ENCODE measurements around the gene RIMBP2. TPM values are rescaled to one million over a fixed set of nuclear protein-coding genes. Genes with fewer than 3 reads are reported as not detected.

RIMBP2 gene
- total RNA-seq, 1 experiment from 2014 or later, result not detected

DNA sequence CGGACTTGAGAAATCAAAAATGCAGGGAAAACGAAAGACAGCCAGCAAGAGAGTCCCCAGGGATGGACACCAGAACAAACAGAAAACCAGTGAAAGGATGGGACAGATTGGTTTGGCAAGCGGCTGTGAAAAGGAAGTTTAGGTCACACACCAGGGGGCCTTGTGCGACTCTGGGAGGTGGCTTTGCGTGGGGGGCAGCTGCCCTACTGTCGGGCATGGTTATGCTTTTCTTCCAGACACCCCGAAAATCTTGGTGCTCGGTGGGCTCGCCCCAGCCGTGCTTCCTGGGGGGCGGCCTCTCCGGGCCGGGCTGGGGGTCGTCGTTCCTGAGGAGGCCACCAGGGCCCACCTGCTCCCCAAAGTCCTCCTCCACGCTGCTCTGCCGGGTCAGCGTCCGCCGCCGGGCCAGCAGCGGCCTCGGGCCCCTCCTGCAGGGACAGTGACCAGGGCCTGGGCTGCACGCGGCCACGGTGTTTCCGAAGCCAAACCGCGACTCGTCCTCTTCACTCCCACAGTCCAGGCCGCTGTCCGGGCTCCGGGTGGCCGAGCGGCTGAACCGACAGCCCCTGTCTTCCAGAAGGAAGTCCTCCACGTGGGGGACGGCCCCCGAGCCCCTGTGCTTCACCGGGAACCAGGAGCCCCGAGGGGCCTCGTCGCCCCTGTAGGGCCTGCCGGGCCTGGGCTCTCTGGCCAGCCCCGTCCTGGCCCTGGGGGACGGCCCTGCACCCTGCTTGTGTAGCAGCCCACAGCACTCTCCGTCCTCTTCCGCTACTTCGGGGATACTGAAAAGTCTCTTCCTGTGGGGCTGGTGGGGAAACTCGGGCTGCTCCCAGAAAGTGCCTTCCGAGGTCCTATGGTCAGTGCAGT lies 291.9 kb downstream of the RIMBP2 start:
- DNase-seq (ENCODE audit: low spot score), result no peak

DNA sequence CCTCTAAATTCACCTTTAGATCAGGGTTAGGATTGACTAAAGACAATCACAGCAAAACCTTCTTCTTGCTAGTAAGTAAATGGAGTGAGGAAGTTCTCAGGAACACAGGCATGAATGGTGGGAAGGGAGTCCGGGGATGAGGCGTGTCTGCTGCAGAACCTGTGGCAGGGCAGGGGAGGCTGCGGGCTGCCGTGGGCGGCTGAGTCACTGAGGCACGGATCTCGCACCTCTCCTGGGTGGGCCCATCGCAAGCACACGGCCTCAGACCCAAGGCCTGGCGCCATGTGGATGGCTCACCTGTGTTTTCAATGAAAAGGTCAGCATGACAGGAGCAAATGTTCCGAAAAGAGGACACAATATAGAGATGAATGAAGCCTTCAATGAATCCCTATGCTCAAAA lies 293.0 kb downstream of the RIMBP2 start:
- no peak for DNase-seq (ENCODE audit: low spot score)

DNA sequence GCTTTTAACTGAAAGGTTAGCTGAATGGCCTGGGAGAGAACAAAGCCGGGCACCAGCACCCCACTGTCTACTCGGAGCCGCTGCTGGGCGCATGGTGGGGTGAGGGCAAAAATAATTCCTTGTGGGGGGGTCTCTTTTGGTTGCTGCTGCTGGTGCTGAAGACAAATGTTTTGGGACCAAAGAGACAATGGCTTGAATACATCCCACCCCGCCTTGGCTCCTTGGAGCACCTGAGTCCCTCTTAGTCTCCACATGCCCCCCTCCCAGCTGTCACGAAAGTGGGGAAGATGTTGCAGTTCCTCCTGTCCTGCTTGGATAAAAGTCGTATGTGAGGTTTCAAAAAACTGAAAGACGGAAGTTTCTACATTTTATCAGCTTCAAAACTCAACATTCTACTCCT lies 293.4 kb downstream of the RIMBP2 start:
- DNase-seq (ENCODE audit: low spot score), result no peak

DNA sequence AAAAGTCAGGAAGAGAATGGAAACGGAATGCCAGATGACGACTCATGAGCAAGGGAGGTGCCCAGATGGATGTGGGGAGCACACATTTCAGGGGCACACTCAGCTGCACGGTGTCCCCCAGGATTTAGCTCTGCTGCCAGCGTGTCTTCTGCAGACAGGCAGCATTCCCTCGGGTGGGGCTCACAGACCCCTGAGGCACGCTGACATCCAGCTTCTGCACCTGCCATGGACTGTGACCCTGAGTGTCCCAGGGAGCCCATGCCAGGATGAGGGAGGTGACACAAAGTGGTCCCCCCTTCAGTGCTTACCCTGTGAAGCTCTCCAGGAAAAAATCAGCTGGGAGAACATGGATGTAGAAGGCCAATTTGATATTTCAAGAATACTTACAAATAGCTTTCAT lies 294.2 kb downstream of the RIMBP2 start:
- no peak for DNase-seq (ENCODE audit: low spot score)

DNA sequence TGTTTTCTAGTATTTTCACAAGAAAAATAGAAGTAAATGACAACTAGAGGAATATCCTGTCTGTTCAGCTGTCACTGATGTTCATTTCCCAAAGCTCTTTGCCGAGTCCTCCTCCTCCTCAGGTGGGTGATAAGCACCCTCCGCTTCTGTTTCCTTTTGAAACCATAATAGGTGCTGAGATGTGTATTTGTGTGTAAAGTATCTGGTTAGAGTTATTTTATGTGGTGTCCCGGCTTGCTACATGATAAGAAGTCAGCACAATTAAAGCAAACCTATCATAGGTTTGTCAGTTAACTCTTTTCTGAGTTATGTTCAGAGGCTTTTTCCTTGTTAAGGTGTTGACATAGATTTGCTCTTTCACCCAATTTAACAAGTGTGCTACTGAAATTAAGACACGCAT lies 296.0 kb downstream of the RIMBP2 start:
- no peak for DNase-seq (ENCODE audit: low spot score)

DNA sequence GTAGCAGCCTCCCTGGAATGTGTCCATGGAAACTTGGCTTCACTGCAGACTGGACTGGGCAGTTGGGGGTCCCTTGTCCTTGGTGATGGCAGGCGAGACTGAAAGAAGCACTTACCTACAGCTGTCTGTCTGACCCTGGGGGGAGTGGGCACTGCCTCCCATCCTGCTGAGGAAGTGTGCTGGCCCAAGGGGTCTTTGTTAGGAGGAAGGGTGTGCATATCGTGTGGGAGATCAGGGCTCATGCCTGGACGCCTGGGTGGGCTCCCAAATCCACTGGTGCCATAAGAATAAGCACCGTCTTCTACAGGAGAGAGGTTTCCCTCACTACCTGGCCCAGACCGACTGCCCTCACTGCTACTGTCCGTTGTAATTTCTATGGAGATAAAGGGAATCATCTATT lies 297.0 kb downstream of the RIMBP2 start:
- DNase-seq (ENCODE audit: low spot score), result no peak

DNA sequence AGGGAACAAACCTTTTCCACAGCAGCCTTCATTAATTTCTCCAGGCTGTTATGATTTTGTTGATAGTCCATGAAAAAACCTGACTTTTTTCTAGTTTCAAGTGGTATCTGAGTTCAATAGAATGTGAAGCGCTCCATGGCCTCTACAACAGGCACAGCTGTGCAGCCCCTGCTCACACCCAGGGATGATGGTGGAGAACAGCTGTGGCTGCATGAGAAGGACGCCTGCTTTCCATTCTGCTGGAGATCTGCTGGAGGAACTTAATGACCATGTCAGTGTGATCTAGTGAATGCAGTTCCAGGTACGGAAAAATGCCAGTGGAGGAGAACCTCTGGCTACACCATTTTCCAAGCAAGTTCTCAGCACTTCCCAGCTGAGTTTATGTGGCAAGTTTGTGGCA lies 297.8 kb downstream of the RIMBP2 start:
- DNase-seq (ENCODE audit: low spot score), result no peak

DNA sequence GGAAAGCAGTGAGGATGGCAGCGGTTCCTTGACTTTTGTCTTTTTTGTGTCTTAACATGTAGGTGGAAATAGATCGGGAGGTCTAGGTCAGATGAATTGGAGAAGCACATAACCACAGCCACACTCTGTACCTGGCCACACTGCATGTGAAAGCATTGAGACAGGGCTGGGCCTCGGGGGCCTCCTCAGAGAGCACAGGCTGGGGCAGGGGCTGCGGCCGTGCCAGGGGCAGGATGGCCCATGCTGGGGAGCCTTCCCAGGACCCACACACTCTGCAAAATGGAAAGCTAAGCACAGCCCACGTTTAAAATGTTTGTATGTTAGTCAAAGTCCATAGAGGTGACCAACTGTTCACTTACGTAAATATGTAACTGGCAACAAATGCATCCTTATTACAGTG lies 301.7 kb downstream of the RIMBP2 start:
- DNase-seq (ENCODE audit: low spot score), result no peak

DNA sequence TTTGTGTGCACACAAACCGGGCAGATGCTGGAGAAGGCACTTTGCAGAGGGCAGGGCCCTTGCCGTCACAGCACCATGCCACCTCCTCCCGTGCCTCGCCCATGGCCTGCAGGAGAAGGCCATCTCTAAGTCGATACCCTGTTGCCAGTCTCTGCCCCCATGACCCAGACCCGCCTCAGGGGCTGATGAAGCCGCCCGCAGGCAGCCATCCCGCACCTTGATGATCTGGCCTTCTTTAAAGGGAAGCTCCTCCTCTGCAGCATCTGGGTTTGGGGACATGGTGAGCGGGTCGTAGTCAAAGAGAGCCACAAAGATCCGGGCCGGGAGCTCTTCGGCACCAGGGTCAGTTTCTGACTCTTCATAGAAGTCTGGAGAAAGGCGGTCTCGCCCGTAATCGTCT lies 302.2 kb downstream of the RIMBP2 start:
- no peak for DNase-seq (ENCODE audit: low spot score)

DNA sequence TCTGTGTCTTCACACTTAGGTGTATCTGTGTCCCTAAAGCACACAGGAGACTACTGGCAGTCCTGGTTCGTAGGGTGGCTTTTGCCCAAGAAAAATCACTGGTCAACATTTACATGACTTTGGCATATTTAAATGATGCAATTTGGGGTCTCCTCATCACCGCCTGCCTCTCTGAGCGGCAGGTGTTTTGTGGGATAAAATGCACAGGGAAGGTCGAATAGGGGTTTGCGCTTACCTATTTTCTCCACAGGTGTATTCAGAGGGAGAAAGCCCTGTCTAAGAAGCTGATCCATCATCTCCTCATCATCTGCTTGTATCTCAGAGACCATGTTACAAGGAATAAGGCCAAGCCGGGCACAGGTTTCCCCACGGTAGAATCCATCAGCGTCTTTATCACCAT lies 303.7 kb downstream of the RIMBP2 start:
- DNase-seq (ENCODE audit: low spot score), result no peak

DNA sequence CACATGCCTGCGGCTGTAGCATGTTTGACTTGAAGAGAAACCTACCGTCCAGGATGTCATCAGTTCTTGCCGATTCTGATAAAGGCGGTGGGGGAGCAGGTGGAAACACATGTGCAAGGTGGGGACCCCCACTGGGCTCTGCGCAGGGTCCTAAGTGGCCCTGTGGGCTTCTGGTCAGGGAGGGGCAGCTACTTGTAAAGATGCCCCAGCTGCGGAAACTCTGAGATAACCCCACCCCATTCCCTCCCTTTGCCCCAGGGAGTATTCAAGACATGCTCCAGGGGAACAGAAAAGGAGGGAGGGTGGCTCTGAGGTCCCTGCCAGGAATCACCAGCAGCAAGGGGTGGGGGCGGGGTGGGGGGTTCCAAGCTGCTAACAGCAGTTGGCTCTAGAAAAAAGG lies 310.8 kb downstream of the RIMBP2 start:
- no peak for DNase-seq (ENCODE audit: low spot score)

DNA sequence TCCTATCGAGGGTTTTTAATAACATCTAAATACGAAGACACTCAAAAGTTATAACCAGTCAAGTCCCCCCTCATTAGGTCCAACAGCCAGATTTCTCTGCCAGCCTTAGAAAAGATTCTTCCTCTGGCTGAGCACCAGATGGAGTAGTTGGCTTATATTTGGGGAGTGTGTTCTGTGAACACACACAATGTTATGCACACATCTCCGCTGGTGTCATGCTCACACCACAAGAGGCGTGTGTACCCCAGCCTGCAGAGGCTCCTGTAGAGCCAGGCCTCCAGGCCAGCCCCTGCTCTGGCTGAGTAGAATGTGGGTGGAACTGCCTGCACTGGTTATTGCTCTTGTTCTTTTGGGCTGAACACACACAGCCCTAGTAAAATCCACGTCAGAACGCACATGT lies 314.4 kb downstream of the RIMBP2 start:
- no peak for DNase-seq (ENCODE audit: low spot score)

DNA sequence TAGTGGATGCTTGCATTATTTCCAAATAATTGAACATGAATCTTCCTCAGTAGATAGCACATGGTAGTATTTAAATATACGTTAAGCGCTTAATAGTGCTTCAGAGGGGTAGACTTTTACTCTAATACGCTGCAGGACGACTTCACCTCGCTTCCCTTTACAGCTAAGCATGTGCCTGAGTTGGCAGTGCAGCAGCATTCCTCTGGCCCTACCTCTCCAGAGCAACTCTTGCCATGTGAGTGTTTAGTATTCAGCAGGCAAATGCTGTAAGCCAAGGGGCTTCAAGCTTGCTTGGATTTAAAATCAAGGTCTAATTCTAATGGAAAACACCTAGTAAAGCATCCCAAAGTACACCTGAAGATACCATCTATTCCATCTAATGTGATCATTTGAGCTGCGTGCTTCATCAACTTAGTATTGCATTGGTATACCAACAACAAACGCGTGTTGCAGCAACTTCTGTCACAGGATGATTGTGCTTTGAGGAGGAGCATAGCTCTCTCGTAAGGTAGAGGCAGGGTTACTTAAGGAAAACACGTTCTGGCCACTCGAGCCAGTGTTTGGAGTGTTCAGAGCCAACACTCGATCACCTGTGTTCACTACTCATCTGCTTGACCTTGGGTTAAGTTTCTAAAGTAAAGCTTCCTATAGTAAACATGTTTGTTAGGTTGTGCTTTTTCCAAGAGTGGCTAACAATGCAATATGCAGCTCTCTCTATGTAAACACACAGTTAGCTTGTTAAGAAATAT lies 317.8 kb downstream of the RIMBP2 start:
- DNase-seq (ENCODE audit: low spot score), result no peak

DNA sequence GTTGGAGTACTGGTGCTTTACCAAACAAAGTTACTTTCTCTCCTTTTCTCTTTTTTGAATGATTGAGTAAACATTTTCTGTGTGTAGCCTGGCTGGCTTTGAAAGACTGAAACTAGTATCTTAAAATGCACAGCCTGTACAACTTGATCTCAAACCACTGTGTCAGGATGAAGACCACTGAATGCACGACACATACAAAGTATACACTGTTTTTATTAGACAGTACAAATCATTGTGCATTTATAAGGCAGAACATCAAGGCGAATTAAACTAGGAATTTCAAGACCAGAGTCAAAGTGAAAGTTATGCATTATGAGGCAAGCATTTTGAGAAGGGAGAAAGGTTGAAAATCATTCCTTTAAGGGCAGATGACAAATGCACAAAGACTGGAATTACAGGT lies 319.4 kb downstream of the RIMBP2 start:
- DNase-seq (ENCODE audit: low spot score), result no peak

DNA sequence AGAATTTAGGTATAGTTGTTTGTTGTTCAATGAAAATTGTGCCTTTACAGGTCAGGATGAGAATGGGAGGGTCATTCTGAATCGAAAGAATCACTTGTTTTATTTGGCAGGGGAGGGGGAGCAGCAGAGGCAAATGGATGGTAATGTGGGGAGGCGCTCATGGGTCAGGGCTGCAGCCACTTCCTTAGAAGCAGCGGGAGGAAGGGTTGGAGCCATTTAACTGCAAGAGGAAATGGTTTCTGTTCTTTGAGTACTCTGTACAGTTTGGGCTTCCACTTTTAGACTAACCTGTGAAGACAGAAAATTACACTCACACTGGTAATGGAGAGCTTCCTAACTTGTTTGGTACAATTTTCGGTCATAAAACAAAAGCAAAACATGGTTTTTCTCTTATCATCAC lies 321.2 kb downstream of the RIMBP2 start:
- no peak for DNase-seq (ENCODE audit: low spot score)

DNA sequence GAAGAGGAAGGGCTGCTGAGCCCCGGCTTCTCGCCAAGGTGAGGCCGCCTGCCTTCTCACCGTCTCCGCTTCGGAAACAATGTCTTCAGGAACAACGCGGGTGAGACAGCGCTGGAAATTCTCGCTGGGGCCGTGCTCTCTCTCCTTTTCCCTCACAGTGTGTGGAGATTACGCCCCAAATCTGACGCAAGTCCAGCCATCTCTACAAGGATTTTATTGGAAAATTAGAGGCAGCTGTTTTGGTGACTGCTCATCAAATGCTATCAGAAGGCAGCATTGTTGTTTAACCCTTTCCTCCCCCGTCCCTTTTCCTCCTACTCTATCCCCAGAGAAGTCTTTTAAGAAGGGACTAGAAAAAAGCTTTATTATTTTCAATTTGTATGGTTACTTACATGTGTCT lies 324.9 kb downstream of the RIMBP2 start:
- DNase-seq (ENCODE audit: low spot score), result no peak

DNA sequence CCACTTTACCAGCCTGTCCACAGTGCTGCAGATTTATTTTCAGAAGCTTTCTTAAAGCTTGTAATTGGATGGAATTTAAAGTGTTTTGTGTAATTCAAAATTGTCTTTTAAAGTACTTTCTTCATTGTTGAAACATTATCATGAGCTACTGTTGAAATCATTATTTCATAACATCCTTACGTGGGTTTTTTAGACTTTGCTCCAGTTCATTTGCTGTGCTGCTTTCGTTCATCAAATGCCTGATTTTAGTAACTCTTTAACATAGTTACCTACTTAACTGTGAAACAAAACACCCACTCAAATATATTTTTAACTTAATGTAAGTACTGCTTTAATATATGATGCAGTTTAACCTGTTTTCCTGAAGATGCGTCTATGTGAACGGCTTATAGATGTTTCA lies 330.9 kb downstream of the RIMBP2 start:
- no peak for DNase-seq (ENCODE audit: low spot score)

DNA sequence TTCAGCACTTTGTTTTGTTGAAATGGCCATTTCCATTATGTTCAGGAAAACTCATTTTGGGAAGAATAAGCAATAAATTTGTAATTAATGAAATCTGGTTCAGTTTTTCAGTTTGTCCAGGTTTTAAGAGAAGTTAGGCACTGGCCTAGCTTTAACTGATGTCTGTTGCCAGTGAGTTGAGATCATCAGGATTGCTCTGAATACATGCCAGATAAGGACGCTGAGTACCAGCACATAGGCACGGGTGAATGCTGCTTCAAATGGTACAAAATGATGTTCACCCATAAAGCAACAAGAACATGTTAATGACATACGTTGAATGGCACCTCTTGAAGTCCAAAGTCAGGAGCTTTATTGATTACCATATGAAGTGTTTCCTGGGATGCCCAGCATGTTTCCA lies 331.9 kb downstream of the RIMBP2 start:
- DNase-seq (ENCODE audit: low spot score), result no peak

DNA sequence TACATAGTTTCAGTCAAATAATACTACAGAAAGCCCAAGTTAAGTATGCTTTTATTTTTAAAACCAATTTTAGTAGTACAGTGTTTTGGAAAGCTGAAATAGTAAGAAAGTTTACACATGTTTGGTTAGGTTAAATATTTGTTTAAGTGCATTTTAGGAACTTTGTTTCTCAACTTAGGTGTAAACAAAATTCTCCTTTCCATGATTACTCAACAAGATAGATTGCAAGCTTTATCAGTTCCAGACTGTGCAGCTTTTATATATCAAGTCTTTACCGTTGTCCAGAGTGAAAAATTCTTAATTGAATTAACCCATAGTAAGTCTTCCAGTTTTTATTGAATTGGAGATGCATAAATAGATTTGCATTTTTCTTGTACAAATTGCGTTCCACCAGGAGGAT lies 333.3 kb downstream of the RIMBP2 start:
- DNase-seq (ENCODE audit: low spot score), result no peak

DNA sequence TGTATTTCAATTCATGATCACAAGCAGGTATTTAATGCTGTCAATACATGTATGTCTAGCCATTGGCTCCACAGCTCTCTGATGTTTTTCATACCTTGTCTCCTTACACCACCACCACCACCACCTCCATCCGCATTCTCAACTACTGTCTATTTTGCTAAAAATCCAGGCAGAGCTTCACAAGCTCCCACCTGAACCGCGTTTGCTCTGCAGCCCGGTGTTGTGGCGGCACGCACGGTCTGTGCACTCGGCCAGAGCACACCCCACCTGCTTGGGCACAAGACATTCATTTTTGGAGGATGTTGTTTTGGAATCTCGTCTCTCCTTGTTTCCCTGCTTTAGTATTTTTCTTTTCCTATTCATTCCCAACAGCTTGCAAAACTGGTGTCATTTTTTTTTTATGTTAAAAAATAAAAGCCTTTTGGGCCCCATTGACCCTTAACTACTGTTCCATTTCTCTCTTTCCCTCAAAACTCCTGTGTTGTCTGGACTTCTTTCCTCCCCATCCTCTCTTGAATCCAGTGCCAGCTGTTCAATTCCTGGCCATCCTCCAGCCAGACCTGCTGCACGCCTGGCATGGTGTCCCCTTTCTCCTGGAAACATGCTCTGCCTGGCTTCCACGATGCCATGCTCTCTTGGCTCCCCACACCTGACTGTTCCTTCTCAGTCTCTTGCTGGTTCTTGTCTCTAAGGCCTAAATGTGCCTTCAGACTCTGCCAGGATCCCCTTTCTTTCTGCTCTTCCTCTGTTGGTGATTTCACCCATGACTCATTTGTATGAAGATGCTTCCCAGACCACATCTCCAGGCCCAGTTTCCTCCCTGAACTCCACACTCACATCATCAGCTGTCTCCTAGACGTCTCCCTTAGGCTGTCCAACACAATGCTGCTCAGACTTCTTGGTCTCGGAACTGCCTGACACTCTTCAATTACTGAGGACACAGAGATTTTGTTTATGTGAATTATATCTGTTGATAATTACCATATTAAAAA lies 340.5 kb downstream of the RIMBP2 start:
- no peak for DNase-seq (ENCODE audit: low spot score)

DNA sequence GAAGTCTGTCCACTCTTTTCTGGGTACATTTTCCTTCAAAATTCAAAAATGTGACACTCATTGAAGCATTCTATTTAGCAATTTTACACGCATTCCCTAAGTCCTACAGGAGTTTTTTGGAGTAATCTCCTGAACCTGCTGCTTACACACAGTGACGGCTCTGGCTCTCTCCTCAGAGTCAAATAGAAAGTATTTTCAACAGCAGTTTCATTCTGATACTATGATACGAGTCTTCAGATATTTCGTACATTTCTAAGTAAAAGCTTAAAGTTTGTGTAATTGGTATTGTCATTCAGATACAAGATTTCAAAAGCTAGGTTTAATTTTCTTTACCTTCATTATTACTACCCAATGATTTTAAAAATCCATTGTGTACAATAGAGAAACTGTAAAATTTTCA lies 342.0 kb downstream of the RIMBP2 start:
- DNase-seq (ENCODE audit: low spot score), result no peak

DNA sequence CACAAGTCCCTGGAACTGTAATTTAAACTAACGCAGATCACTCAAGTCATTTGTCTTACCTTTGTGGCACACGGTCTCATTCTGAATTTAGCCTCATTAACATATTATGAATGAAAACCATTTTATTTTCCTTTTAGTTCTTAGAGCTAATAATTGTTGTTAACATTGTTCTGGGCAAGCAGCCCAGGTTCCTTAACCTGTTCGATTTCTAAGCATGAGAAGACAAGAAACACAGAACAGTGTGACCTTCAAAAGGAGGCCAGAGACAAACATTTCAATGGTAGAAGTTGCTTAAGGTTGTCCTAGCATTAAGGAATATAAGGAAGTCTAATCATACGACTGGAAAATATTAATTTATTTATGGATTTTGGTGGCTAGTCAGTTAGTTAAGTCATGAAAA lies 343.2 kb downstream of the RIMBP2 start:
- no peak for DNase-seq (ENCODE audit: low spot score)

Measured in A172 (cell line).